WTC11 (cell line): ENCODE measurements around the gene HERPUD2. TPM values are rescaled to one million over a fixed set of nuclear protein-coding genes. Genes with fewer than 3 reads are reported as not detected.

ENCODE experiments used
- ATAC-seq: fragments of 200-7000 bp; cut with Tn5 transposase; 2 replicates; pipeline ENCODE4 v1.10.0; 2021; ENCODE audit warnings: mild to moderate bottlenecking, moderate library complexity
- CTCF ChIA-PET: fragments of 300-600 bp; sonication (Branson Sonifier 250); formaldehyde crosslinking; loops from one replicate; lab custom pipeline; 2021; ENCODE audit warnings: antibody characterized with exemption; lab: Charles Lee
- POLR2A ChIA-PET: fragments of 350-600 bp; sonication (Branson Sonifier 250); formaldehyde crosslinking; loops from one replicate; lab custom pipeline; 2021; ENCODE audit warnings: antibody characterized with exemption; lab: Charles Lee
- DNase-seq: peaks from one replicate; pipeline ENCODE4 v3.0.0; 2021; ENCODE audit warnings: low spot score
- H3K27ac Mint-ChIP-seq: 2 replicates; pipeline ENCODE4 v1.8.0; 2021; ENCODE audit warnings: mixed read lengths
- H3K27me3 Mint-ChIP-seq: 2 replicates; pipeline ENCODE4 v1.8.0; 2021; ENCODE audit warnings: low read depth, mild to moderate bottlenecking, moderate library complexity, mixed read lengths
- H3K36me3 Mint-ChIP-seq: 2 replicates; pipeline ENCODE4 v1.8.0; 2021; ENCODE audit warnings: mixed read lengths
- H3K4me1 Mint-ChIP-seq: 2 replicates; pipeline ENCODE4 v1.8.0; 2022; ENCODE audit warnings: mixed read lengths
- H3K4me3 Mint-ChIP-seq: 2 replicates; pipeline ENCODE4 v1.8.0; 2021; ENCODE audit warnings: mild to moderate bottlenecking, moderate library complexity, mixed read lengths
- H3K9me3 Mint-ChIP-seq: 2 replicates; pipeline ENCODE4 v1.8.0; 2021; ENCODE audit warnings: mixed read lengths
- AFF4 ChIP-seq: sonication (generic); formaldehyde crosslinking; IDR thresholded peaks from 2 replicates; pipeline ENCODE4 v1.8.1; 2023; ENCODE audit warnings: mild to moderate bottlenecking, missing genetic modification reagents, borderline replicate concordance
- ATF1 ChIP-seq: sonication (generic); formaldehyde crosslinking; IDR thresholded peaks from 2 replicates; pipeline ENCODE4 v1.8.1; 2023; ENCODE audit warnings: mild to moderate bottlenecking, moderate library complexity, missing genetic modification reagents
- FOXK1 ChIP-seq: sonication (generic); formaldehyde crosslinking; IDR thresholded peaks from 2 replicates; pipeline ENCODE4 v1.8.0; 2022; ENCODE audit warnings: mild to moderate bottlenecking, moderate library complexity, missing genetic modification reagents
- GRHL2 ChIP-seq: fragments of 250-450 bp; sonication (Bioruptor Pico); IDR thresholded peaks from 2 replicates; pipeline ENCODE4 v1.8.0; 2022; ENCODE audit warnings: mild to moderate bottlenecking, moderate library complexity; ENCODE audit not compliant: insufficient replicate concordance, severe bottlenecking
- PREB ChIP-seq: sonication (generic); formaldehyde crosslinking; IDR thresholded peaks from 2 replicates; pipeline ENCODE4 v1.8.1; 2022; ENCODE audit warnings: mild to moderate bottlenecking, missing genetic modification reagents, moderate library complexity, borderline replicate concordance
- SOX15 ChIP-seq: fragments of 250-450 bp; sonication (Bioruptor Pico); IDR thresholded peaks from 2 replicates; pipeline ENCODE4 v1.9.0; 2021; ENCODE audit warnings: mild to moderate bottlenecking
- ZNF138 ChIP-seq: sonication (generic); formaldehyde crosslinking; conservative IDR thresholded peaks from 2 replicates; pipeline ENCODE4 v1.8.1; 2022; ENCODE audit warnings: mild to moderate bottlenecking, moderate library complexity, missing genetic modification reagents
- ZNF425 ChIP-seq: fragments of 250-450 bp; sonication (Bioruptor Pico); conservative IDR thresholded peaks from 2 replicates; pipeline ENCODE4 v1.9.0; 2021; ENCODE audit warnings: mild to moderate bottlenecking
- ZNF532 ChIP-seq: fragments of 250-450 bp; sonication (Bioruptor Pico); IDR thresholded peaks from 2 replicates; pipeline ENCODE4 v1.9.0; 2021; ENCODE audit warnings: mild to moderate bottlenecking, borderline replicate concordance
- total RNA-seq: library from RNA; stranded (reverse); gene quantifications from 3 replicates; pipeline ENCODE4 v1.2.3, GENCODE V29; 2021
- TF ChIP-seq, protein P1 (sequence below): sonication (generic); formaldehyde crosslinking; IDR thresholded peaks from 2 replicates; pipeline ENCODE4 v1.8.0; 2023; ENCODE audit warnings: missing genetic modification reagents, mild to moderate bottlenecking, borderline replicate concordance

Gene HERPUD2
- total RNA-seq, 1 experiment from 2014 or later, result 16.2 TPM

DNA sequence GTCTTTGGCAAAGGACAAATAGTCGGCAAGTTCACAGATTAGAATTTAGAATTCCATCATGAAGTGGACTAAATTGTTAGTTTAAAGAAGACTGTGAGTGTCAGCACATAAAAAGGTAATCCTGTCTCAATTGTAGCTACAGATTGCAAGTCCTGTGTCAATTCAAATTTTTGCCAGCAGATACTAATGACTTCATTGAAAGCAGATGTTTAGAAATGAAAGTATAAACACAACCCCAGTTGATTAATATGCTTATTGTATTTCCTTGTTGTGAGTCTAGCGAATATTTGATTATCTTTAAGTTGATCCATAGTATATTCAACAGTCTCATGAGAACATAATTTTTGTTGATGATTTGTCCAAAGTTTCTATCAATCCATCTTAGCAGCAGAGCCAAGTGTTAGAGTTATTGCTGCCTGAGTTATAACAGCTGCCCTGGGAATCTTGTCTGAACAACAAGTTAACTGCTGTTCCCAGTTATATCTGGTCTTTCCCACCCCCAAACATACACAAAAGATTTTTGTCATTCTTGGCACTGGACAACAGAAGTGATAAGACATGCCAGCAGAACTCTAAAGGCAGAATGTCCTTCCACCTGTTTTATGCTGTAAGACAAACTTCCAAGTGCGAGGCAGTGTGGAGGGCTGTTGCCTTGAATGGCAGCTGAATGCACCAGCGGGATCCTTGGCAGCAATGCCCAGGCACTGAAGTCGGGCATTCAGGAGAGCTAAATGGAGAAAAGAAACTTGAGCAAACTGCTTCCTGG is 21.3 kb upstream of the HERPUD2 start (continued):
- TF ChIP-seq ZNF425, result no peak
- no peak for TF ChIP-seq ZNF138
- TF ChIP-seq, protein P1, sequence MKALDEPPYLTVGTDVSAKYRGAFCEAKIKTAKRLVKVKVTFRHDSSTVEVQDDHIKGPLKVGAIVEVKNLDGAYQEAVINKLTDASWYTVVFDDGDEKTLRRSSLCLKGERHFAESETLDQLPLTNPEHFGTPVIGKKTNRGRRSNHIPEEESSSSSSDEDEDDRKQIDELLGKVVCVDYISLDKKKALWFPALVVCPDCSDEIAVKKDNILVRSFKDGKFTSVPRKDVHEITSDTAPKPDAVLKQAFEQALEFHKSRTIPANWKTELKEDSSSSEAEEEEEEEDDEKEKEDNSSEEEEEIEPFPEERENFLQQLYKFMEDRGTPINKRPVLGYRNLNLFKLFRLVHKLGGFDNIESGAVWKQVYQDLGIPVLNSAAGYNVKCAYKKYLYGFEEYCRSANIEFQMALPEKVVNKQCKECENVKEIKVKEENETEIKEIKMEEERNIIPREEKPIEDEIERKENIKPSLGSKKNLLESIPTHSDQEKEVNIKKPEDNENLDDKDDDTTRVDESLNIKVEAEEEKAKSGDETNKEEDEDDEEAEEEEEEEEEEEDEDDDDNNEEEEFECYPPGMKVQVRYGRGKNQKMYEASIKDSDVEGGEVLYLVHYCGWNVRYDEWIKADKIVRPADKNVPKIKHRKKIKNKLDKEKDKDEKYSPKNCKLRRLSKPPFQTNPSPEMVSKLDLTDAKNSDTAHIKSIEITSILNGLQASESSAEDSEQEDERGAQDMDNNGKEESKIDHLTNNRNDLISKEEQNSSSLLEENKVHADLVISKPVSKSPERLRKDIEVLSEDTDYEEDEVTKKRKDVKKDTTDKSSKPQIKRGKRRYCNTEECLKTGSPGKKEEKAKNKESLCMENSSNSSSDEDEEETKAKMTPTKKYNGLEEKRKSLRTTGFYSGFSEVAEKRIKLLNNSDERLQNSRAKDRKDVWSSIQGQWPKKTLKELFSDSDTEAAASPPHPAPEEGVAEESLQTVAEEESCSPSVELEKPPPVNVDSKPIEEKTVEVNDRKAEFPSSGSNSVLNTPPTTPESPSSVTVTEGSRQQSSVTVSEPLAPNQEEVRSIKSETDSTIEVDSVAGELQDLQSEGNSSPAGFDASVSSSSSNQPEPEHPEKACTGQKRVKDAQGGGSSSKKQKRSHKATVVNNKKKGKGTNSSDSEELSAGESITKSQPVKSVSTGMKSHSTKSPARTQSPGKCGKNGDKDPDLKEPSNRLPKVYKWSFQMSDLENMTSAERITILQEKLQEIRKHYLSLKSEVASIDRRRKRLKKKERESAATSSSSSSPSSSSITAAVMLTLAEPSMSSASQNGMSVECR (CRISPR knock-in tag), result no peak
- no peak for TF ChIP-seq FOXK1 (CRISPR knock-in tag)
- TF ChIP-seq PREB (CRISPR knock-in tag), result no peak
- no peak for TF ChIP-seq SOX15 (CRISPR knock-in tag)
- TF ChIP-seq ATF1, result no peak

- ATAC-seq, result peak; percentile 74
- no peak for DNase-seq
- no peaks in the 10 kb centered on the region; the same call in 1 of the 2 replicates for H3K9me3 Mint-ChIP-seq
Observed at GRCh38 chr7:35714862-35715261, 19.9 kb upstream of the HERPUD2 start.

More at GRCh38 chr7:35714862-35715261, 19.9 kb upstream of the HERPUD2 start:
- H3K4me1 Mint-ChIP-seq, result peaks cover 8% of the 10 kb centered on the region
- ChIA-PET POLR2A (interaction anchor here (0.7 kb wide), 1 partner anchor 659 kb away, joined by 3 read pairs; no protein-coding TSS in a partner anchor), CTCF (no interaction called here)
- no peak overlapping the region for H3K27ac Mint-ChIP-seq
- no peaks in the 10 kb centered on the region for H3K36me3 Mint-ChIP-seq
- H3K4me3 Mint-ChIP-seq, result no peak overlapping the region
- TF ChIP-seq ZNF532 (CRISPR knock-in tag) (no peak), AFF4 (CRISPR knock-in tag) (no peak), GRHL2 (no peak)
- H3K27me3 Mint-ChIP-seq, result no peaks in the 10 kb centered on the region; the same call in 1 of the 2 replicates
